Right lobe of liver (tissue), 6 donors: ENCODE results near the gene COL23A1. TPM values are rescaled to one million over a fixed set of nuclear protein-coding genes. Genes with fewer than 3 reads are reported as not detected.
A peak's percentile ranks its signal among the peaks of the same experiment; 100 is the strongest.

Experiments used
- ATAC-seq, 4 donors: fragments of 200-7000 bp; cut with Tn5 transposase; one replicate each; pipeline ENCODE4 v1.9.1; 2020; ENCODE audit warnings: mild to moderate bottlenecking in 4 of 4, moderate library complexity in 4 of 4
- DNase-seq, 3 donors: peaks; one replicate each; pipeline ENCODE4 v3.0.0-alpha.2; 2020
- H3K27ac ChIP-seq, 3 donors: fragments of 200-600 bp; one replicate each; pipeline ENCODE4 v1.8.0; 2022
- H3K27me3 ChIP-seq, 2 donors: fragments of 200-600 bp; one replicate each; pipeline ENCODE4 v1.8.0; 2022
- H3K36me3 ChIP-seq, 4 donors: fragments of 200-600 bp; sonication (generic) in 1 of 4; one replicate each; pipeline versions ENCODE4 v1.5.1 to v1.8.0; 2017 to 2022; ENCODE audit warnings: control low read depth in 1 of 4
- H3K4me1 ChIP-seq, 4 donors: fragments of 200-600 bp; sonication (generic) in 1 of 4; one replicate each; pipeline versions ENCODE4 v1.5.1 to v1.8.0; 2017 to 2022; ENCODE audit warnings: control low read depth in 1 of 4
- H3K4me3 ChIP-seq, 3 donors: fragments of 200-600 bp; one replicate each; pipeline ENCODE4 v1.8.0; 2022
- H3K9me3 ChIP-seq, 4 donors: fragments of 200-600 bp; sonication (generic) in 1 of 4; one replicate each; pipeline versions ENCODE4 v1.5.1 to v1.8.0; 2017 to 2022; ENCODE audit warnings: control low read depth in 1 of 4
- CTCF ChIP-seq, 4 donors: fragments of 200-600 bp in 3 of 4; fragments of 450-650 bp in 1 of 4; IDR thresholded peaks; one replicate each; pipeline versions ENCODE4 v1.5.1 to v1.8.0; 2016 to 2022; ENCODE audit warnings: antibody characterized with exemption in 4 of 4, mild to moderate bottlenecking in 2 of 4
- POLR2A ChIP-seq: fragments of 450-650 bp; IDR thresholded peaks from one replicate; pipeline ENCODE4 v1.6.1; 2017; ENCODE audit warnings: antibody characterized with exemption, mild to moderate bottlenecking
- WGBS: methylation state at CpG from one replicate; pipeline ENCODE4 v1.1.6; 2018; ENCODE audit warnings: low coverage, low lambda C conversion rate; ENCODE audit not compliant: insufficient coverage; ENCODE audit errors: missing lambda C conversion rate; 5-methylcytosine and 5-hydroxymethylcytosine counted together
- intact Hi-C, 2 donors: fragments of 100-400 bp; cut with DNase I; formaldehyde crosslinking; loops; one replicate each; pipeline versions ENCODE4 v1.11.2 to v1.14.1; 2022
- total RNA-seq, 6 experiments: library from RNA; depleted of rRNA in 2 of 6; stranded (reverse); fragments of >200 nt in 2 of 6; fragmentation: NEBNext Ultra II Directional in 3 of 6; extraction: Animal tissue kit (Norgen Biotek cat#: 25700) in 3 of 6; gene quantifications; one replicate each; pipeline versions ENCODE4 v1.1.0 to v1.2.4, GENCODE V29; 2016 to 2023
- donor health status: DM: no; HTN: yes; CAD: no.
- donor health status: DM: no; HTN: no; CAD: no.
- donor health status: DM: no; HTN: no; CAD: no.
- donor health status: DM: no; HTN: yes; CAD: no.
- donor health status: DM: no; HTN: yes; CAD: no.

COL23A1 gene
- total RNA-seq, 6 experiments from 2014 or later: 0.25 to 1.2 (median 0.50) TPM

- no peak overlapping the region for H3K27ac ChIP-seq
- no peak overlapping the region for H3K4me3 ChIP-seq
- 62% methylated on average over 3 of the region's 18 CpGs for WGBS
- H3K27me3 ChIP-seq: no peaks in the 10 kb centered on the region
- no peaks in the 10 kb centered on the region for H3K4me1 ChIP-seq
- intact Hi-C loops: no loop called here
- no peaks in the 10 kb centered on the region for H3K36me3 ChIP-seq
- H3K9me3 ChIP-seq: no peaks in the 10 kb centered on the region
- no peak for TF ChIP-seq CTCF (IDR thresholded peaks at IDR 0.05)
- no peak for TF ChIP-seq POLR2A
- DNase-seq (peak in 2 of 3 donors; percentile 35 to 45), ATAC-seq (no peak)
These were observed 281.6 kb downstream of the COL23A1 start for GRCh38 chr5:178308541-178309092.

- Histone ChIP-seq H3K27ac (no peak overlapping the region), H3K36me3 (no peaks in the 10 kb centered on the region), H3K9me3 (no peaks in the 10 kb centered on the region), H3K4me3 (no peak overlapping the region), H3K4me1 (no peaks in the 10 kb centered on the region), H3K27me3 (no peaks in the 10 kb centered on the region)
- DNase-seq (peak in 2 of 3 donors; percentile 32 to 41), ATAC-seq (no peak)
- intact Hi-C loops: no loop called here
- TF ChIP-seq POLR2A (no peak), CTCF (IDR thresholded peaks at IDR 0.05) (no peak)
- 85% methylated on average over 17 of the region's 30 CpGs for WGBS
These were observed 282.7 kb downstream of the COL23A1 start for GRCh38 chr5:178307267-178308045.

- DNase-seq (peak in 2 of 3 donors; percentile 30 to 37), ATAC-seq (no peak)
- no peaks in the 10 kb centered on the region for H3K27me3 ChIP-seq
- H3K4me3 ChIP-seq: no peak overlapping the region
- H3K27ac ChIP-seq: no peak overlapping the region
- H3K4me1 ChIP-seq: no peaks in the 10 kb centered on the region
- WGBS: no CpG with 5 or more reads among the region's 23 CpGs
- TF ChIP-seq POLR2A (no peak), CTCF (IDR thresholded peaks at IDR 0.05) (no peak)
- intact Hi-C loops: no loop called here
- no peaks in the 10 kb centered on the region for H3K36me3 ChIP-seq
- H3K9me3 ChIP-seq: no peaks in the 10 kb centered on the region
These were observed 283.6 kb downstream of the COL23A1 start for GRCh38 chr5:178306430-178307225.

- 71% methylated on average over 14 of the region's 15 CpGs for WGBS
- ATAC-seq: no peak
These were observed 284.4 kb downstream of the COL23A1 start for GRCh38 chr5:178305801-178306200.

More at GRCh38 chr5:178305801-178306200, 284.4 kb downstream of the COL23A1 start:
- intact Hi-C loops: no loop called here
- peak in 2 of 3 donors; percentile 23 to 33 for DNase-seq
- Histone ChIP-seq H3K27ac (no peak overlapping the region), H3K4me3 (no peak overlapping the region), H3K9me3 (no peaks in the 10 kb centered on the region), H3K36me3 (no peaks in the 10 kb centered on the region), H3K27me3 (no peaks in the 10 kb centered on the region), H3K4me1 (no peaks in the 10 kb centered on the region)
- TF ChIP-seq CTCF (IDR thresholded peaks at IDR 0.05) (no peak), POLR2A (no peak)
